C4-2B (cell line): ENCODE measurements around the gene SLC26A9.

ENCODE experiments used
- ZFX ChIP-seq: fragments of 450-650 bp; IDR thresholded peaks from 2 replicates; pipeline ENCODE4 v1.6.1; 2017
- TF ChIP-seq, protein P1 (sequence below): fragments of 450-650 bp; conservative IDR thresholded peaks from 2 replicates; pipeline ENCODE4 v1.5.1; 2017; ENCODE audit warnings: mild to moderate bottlenecking

DNA sequence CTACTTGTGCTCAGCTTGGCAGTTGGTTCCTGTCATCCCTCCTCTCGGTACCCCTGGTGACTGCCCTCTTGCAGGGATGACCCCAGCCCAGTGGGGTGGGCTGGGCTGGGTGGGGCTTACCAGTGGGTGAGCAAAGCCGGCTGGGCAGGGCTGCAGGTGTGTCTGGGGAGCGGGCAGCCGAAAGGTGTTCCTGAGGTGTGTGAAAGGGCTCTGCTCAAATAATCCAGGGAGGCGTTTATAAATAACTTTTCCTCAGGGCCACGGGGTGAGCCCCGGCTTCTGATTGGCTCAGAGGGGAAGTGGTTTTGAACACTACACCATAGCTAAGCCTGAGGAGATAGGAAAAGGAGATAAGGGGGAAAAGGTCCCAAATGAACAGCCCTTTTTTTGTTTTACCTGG, at the start of gene SLC26A9:
- TF ChIP-seq, protein P1, sequence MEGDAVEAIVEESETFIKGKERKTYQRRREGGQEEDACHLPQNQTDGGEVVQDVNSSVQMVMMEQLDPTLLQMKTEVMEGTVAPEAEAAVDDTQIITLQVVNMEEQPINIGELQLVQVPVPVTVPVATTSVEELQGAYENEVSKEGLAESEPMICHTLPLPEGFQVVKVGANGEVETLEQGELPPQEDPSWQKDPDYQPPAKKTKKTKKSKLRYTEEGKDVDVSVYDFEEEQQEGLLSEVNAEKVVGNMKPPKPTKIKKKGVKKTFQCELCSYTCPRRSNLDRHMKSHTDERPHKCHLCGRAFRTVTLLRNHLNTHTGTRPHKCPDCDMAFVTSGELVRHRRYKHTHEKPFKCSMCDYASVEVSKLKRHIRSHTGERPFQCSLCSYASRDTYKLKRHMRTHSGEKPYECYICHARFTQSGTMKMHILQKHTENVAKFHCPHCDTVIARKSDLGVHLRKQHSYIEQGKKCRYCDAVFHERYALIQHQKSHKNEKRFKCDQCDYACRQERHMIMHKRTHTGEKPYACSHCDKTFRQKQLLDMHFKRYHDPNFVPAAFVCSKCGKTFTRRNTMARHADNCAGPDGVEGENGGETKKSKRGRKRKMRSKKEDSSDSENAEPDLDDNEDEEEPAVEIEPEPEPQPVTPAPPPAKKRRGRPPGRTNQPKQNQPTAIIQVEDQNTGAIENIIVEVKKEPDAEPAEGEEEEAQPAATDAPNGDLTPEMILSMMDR, result no peak
- TF ChIP-seq ZFX, result no peak
